HG03354 (cell line): ENCODE data around the gene LHX4.

ENCODE experiments used
- ATAC-seq: cut with Tn5 transposase; IDR thresholded peaks from one replicate; pipeline ENCODE4 v1.9.1; 2021; ENCODE audit warnings: mild to moderate bottlenecking; ENCODE audit not compliant: unreplicated experiment, poor library complexity, severe bottlenecking

Gene LHX4

DNA sequence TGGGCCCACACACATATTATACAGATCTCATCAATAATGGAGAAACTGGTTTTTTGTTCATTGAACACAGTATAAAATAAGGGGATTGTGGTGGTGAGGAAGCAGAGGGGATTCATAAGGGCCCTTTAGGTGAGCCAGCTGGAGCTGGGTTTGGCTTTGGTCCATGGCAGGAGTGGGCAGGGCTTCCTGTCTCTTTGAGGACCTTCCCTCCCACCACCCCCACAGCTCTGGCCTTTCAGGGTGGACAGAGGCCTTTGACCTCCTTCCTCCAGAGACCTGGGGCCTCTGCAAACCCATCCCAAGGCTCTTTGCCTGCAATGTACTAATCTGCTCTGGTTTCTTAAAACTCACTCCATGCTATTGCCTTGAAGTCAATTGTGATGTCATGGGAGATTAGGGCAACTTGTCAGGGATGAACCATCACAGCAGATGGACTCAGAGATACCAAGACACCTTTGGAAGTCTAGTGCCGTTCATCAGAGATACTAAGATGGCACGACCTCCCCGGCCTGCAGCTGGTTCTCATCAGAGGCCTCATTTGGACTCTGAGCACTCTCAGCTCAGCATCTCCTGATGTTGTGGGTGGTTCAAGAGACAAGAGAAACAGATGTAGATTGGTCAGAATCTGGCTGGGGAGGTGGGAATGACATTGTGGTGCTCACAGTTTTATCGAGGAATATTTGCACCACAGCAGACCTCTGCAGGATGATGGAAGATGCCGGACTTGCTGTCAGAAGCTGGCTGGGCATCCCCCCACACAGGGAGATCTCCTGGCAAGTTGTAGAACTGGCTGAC, 37.9 kb downstream of the LHX4 start:
- no peak for ATAC-seq

DNA sequence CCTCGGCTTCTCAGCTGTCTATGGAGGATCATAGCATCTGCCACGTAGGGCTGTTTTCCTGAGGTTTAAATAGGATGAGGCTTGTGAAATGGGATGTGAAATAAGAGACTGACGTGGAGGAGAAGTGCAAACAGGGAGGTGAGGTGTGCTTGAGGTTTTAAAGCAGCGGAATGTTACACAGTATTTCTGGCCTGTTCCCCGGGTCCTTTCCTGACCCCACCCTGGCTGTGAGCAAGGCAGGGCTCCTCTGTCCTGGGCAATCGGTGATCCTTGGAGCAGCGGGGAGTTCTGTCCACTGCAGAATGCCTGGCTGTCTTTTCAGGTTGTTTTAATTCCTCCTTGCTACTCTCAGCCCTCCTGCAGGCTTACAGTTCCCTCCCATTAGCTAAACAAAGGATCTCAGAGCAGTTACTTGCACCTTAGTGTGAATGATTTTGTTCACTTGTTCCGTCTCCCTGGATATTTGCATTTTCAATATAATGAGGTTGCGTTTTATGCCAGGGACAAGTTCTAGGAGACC, 38.6 kb downstream of the LHX4 start:
- no peak for ATAC-seq

DNA sequence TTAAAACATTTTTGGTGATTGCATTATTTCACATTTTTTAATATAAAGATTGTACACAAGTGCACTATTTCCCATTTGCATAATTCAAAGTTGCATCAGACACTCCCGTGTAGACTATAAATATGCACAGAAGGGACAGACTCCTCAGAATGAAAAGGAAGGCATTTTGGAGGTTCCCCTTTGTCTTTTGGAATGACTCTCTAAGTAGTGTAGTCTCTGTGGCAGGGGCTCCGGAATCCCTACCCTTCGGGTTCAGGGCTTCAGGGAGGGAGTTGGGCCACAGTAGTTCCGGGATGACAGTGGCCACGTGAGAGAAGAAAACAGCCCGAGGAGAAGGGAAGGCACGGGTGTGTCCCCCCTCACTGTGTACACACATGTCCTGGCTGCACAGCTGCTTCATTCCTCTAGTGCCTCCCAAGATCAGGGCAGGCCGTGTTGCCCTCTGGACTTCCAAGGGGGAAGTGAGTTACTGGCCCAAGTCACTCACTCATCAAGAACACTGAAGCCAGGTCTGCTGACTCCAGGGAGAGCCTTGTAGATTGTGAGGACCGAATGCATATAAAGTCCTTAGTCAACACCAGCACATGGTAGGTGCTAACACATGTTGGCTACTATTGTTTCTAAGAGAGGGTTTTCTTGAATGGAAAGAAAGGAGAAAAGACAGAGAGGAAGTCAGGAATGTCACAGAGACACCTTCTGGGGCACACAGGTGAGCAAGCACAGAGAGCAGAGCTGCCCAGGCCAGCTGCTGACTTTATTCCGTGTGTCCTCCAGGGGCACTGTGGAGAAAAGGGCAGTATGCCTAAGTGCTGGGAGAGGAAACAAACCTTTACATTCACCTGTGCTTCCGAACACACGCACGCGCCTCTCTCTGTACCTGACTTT, 39.8 kb downstream of the LHX4 start:
- ATAC-seq = no peak

DNA sequence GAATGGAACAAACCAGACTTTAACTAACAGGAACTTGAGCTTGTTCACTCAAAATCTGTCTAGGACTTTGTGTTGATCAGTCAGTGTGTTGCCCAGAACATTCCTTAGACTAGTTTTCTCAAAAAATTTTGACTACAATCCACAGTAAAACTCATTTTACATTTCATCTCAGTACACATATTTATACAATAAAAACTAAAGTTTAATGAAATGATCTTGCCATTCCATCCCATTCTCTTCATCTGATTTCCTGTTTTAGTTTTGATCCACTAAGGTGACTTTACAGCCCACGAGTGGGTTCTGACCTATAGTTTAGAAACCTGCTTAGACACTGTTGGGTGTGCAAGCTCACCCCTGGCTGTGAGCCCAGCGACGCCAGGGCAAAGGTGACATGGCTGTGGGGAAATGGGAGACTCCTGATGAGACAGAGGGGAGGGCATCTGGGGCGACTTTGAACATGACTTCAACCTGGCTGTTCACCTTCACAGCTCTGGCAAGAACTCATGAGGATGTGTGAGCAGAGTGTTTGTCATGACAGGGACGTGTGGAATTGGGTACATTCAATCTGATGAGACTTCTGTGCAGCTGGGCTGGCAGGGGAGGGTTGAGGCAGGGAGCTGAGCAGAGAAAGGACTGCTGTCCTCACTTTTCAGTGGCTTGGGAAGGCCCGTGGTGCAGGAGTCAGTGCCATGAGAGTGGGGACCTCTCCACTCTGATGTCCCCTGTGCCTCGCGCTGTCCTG, 40.6 kb downstream of the LHX4 start:
- ATAC-seq = no peak

DNA sequence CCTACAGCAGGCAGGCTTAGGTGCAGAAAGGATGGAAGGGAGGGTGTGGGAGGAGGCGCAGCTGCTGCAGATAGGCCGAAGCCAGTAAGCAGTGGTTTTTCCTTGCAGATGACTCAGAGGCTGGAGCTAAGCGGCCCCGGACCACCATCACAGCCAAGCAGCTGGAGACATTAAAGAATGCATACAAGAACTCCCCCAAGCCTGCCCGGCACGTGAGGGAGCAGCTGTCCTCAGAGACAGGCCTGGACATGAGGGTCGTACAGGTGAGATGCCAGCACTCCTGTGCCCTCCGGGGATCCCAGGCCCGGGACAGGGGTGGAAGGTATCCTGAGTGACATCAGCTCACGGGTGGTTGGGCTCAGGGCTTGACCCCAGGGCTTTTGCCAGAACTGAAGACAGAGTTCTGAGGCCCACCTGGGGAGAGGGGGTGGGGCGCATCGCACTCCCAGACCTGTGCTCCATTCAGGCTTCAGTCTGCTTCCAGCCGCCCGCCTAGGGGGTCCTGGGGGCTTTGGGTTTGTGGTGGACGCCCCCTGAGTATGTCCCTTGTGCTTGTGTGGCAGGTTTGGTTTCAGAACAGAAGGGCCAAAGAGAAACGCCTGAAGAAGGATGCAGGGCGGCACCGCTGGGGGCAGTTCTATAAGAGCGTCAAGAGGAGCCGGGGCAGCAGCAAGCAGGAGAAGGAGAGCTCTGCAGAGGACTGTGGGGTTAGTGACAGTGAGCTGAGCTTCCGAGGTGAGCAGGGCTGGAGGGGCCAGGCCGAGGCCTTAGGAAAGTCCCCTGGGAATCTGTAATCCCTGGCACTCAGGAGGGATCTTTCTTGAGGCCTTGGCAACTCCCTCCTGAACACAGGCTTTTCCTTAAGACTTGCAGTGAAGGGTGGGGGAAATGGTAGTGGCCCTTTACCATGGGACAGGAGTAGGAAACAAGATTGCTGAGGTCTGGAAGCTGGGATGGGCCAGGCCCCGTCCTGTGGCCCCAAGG, 41.5 kb downstream of the LHX4 start:
- no peak for ATAC-seq

DNA sequence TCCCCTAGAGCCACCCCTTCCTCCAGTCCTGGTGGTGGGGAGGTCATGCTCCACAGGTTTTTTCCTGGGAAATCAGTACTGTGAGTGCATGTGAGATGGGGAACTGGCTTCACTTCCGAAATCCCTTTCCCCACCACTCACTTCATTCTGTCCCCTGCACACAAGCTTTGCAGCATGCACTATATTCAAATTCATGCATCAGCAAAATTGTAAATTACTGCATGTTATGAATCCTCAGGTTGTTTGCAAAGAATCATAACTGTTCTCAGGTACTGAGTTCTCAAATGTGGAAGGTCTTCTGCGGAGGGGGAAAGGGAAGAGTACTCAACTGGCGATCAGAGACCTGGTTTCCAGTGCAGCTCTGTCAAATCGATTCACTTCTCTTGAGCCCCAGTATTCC, 42.3 kb downstream of the LHX4 start:
- ATAC-seq = no peak

DNA sequence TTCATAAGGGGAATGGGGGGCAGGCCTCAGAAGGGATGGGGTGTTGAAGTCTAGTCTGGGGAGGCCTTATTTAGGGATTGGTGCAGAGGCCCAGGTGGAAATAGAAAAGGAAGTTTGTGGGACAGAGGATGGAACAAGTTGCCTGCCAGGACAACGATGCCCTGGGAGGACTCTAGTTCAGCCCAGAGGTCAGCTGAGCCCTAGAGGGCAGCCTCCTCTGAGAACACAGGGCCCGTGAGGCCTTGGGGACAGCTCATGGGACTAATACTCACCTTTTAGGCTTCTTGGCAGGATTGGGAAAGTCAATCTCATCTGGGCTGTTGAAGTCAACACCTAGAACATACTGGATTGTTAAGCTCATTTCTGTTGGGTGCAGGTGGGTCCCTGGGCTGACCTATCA, 43.0 kb downstream of the LHX4 start:
- ATAC-seq = no peak

DNA sequence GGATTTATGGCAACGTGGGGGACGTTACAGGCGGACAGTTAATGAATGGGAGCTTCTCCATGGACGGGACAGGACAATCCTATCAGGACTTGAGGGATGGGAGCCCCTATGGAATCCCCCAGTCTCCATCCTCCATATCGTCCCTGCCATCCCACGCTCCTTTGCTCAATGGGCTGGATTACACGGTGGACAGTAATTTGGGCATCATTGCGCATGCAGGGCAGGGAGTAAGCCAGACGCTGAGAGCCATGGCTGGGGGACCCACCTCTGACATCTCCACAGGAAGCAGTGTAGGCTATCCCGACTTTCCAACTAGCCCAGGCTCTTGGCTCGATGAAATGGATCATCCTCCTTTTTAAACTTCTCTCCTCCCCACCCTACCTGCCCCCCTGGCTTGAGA, 44.2 kb downstream of the LHX4 start:
- ATAC-seq = no peak

DNA sequence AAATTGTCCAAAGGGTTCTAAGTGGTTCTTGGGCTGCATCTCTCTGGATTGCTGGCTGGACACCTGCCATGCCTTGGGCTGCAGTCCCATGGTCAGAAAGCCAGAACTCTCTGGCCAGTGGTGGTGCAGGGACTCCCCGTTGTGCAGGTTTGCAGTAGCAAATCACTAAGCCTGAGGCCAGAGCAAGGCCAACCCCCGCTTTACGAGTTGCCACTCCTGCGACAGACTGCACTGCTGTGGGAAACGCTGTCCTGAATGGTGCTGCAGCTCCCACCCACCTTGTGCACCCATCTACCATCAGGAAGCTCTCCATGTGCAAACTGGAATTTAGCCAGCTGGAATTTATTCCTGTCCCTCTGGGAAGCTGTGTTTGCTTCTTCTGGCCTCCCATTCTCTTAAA, 45.7 kb downstream of the LHX4 start:
- ATAC-seq = no peak

DNA sequence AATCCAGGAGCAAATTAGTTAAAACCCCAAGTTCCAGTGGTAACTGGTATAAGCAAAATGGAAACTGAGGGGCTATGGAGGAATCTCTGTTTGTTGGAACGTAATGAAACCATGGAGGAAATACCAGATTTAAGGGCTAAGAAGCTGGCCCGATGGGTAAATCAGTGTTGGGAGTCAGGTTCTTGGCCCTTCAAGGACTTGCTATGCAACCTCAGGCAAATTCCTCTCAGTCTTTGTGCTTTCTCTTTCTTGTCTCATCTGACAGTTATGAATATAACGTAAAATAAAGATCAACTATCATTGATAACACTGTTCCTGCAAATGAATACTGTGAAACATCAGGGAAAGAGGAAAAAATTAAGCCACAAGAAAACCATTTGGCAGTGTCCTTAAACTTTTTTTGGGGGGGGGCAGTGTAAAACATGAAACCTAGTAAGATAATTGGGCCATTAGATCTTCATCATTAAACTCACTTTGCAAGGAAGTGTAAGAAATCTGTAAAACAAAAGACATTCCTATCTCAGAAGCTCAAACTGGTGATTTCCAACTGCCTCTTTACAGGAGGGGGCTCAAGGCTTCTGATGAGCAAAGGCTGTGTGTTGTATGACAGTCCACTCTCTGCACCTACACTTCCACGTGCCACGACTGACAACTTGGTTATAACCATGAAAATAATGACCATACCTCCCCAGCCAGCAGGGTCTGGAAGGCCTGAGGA, 47.6 kb downstream of the LHX4 start:
- no peak for ATAC-seq

DNA sequence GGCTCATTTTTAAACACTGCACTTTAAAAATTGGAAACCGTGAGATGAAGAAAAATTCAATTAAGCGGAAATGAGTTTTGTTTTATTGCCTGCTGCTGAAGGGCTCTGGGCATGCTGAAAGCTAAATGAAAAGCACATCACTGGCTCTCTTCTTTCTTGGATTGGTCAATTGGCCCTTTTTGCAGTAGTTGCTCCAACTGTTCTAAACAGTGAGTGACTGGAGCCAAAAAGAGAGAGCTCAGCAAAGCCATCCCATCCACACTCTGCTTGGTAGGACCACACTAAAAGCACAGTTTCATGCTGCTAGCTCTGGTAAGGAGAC, 48.1 kb downstream of the LHX4 start:
- no peak for ATAC-seq

DNA sequence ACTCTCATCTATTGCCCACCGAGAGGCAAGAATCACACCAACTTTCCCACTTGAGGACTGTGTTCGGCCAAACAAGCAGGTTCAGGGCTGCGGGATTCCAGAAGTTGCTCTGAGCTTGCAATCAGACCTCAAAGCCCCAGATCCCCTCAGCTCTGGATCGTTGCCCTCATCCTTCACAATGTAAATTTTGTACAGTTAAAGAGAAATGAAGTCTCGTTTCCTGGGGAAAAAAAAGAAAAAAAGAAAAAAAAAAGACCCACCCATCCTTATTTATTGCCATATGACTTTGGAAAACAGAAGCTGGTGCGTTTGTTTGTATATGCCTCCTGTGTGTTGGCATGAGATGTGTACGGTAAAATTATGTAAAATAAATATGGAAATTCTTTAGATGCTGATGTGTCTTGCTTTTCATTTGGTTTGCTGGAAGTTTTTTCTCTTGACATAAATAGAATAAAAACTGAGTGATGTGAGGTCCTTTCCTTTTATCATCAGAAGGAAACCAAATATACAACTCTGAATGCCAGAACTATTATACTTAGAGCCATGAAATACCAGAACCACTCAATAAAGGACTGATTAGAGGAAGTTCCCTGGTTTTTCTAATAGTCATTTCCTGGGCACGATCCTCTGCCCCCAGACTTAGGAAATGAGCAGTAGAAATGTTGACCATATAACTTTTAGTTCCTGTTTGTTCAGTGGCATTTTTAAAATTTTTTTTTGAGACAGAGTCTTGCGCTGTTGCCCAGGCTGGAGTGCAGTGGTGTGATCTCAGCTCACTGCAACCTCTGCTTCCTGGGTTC, 48.7 kb downstream of the LHX4 start:
- no peak for ATAC-seq

DNA sequence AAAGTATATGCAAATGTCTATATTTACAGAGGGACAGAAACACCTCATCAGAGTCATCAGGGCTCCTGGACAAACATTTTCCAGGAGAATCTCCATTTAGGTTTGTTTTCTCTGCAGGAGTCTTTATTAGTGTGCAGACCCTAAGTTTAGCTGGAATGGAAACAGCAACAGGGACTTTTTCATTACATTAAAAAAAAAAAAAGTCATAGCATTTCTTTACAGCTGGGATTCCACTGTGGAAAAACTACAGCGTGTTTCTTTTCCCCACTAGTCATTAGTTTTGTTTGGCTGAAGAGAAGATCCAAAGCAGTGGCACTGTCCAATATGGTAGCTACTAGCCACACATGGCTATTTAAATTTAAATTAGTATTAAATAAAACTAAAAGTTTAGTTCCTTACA, 49.6 kb downstream of the LHX4 start:
- ATAC-seq = no peak

DNA sequence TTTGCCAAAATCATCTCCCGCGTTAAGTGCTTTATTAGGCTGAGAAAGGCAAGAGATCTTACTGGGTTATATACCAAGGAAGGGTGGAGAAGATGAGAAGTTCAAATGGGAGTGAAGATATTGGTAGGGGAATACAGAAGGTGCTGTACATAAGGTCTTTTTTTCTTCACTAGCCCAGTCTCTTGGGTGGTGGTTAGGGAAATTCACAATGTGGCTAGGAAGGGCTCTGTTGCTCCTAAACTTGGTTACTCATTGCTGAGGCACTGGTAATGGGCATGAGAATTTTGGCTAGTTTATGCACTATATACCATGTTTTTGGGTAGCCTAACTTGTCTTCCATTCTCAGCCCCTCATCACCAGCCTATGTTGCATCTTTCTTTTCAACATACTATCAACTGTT, 50.6 kb downstream of the LHX4 start:
- ATAC-seq = no peak

DNA sequence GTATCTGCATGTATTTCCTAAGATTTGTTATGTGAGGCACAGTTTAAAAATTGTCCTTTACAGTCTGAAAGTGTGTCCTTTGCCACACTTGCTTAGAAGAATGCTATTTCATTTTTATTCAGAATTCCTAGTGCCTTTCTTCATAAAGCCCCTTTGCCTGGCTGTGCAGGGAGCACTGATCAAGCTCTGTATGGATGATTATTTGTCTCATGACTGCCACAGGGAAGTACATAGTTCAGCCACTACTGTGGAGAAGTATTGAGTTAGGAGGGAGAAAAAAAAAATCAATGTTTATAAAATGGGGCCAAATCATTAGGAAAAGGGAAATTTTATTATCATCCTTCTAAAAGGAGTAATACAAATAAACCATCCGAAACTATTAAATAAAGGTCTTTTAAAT, 51.4 kb downstream of the LHX4 start:
- no peak for ATAC-seq

DNA sequence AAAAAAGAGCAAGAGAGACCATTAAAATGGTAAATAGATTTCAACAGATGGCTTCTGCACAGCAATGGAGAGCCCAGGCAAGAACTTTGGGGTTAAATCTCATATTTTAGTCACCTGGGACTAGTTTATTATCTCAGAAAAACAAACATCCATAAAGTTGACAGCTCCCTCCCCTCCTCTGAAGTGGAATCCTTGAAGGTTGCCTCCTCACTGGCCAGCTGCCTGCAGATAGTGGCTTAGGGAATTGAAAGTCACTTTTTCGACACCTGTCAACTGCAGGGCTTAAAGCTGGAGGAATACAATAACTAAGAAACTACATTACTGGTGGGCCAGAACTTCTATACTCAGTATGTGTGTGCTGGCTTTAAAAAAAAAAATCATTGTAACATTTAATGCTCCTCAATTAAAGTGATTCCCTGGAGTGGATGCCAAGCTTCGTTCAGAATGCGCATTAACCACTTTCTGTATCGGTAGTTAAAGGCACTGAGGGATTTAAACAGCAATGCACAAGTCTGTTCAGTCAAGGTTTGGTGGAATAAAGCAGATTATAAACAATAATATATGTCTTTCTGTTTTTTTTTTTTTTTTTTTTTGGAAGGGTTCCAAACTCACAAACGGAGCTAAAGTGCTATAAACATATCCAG, 52.5 kb downstream of the LHX4 start:
- no peak for ATAC-seq

DNA sequence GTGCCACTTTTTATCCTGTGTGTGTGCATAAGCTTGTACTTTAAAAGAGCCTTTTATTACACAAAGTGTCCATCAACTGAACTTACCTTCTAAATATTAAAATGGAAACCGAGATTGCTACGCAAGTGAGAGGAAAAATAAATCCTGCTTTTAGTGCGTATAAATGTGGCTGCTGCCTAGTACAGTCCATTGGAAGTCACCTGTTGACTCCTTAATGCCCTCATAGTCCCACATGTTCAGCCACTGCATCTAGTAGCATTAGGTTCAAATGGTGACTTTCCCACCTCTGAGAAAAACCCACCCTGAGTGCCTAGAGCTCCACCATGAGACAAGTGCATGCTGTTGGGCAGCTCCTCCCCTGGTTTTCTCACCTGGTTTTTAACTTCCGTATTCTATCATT, 53.0 kb downstream of the LHX4 start:
- no peak for ATAC-seq
